ENCODE results near the gene CELF2. TPM values are rescaled to one million over a fixed set of nuclear protein-coding genes. Genes with fewer than 3 reads are reported as not detected.

Gene CELF2
- total and polyA plus RNA-seq, 2 donors from 2014 or later, result 1.7 to 39.2 TPM

GRCh38 chr10:11230498-11231167 lies 213.0 kb downstream of the CELF2 start:
- H3K4me1 ChIP-seq (ENCODE audit: control insufficient read depth in 2 of 3, insufficient read depth in 2 of 3, low read depth in 1 of 3, low read length in 3 of 3), result no peaks in the 10 kb centered on the region
- FAIRE-seq (no peak), DNase-seq (no peak)
- H3K9ac ChIP-seq (ENCODE audit: low read length in 3 of 3), result no peak overlapping the region
- no peak overlapping the region for H3K4me3 ChIP-seq (ENCODE audit: low read length in 3 of 3)
- no peak overlapping the region for H3K27ac ChIP-seq (ENCODE audit: low read depth in 2 of 2, low read length in 2 of 2)
- intact Hi-C loops (cut with DNase I), result no loop called here
- H3K36me3 ChIP-seq (ENCODE audit: control insufficient read depth in 2 of 3, insufficient read depth in 3 of 3, low read length in 3 of 3), result no peaks in the 10 kb centered on the region
- no peaks in the 10 kb centered on the region for H3K9me3 ChIP-seq (ENCODE audit: control insufficient read depth in 2 of 3, insufficient read depth in 1 of 3, low read length in 3 of 3)
- no peak for TF ChIP-seq CTCF (IDR thresholded peaks at IDR 0.05; ENCODE audit: borderline replicate concordance, extremely low read depth, insufficient read depth)
- no peaks in the 10 kb centered on the region for H3K27me3 ChIP-seq (ENCODE audit: control insufficient read depth, insufficient read depth, low read length)

- FAIRE-seq (no peak), DNase-seq (no peak)
- H3K9ac ChIP-seq (ENCODE audit: low read length in 3 of 3), result no peak overlapping the region
- intact Hi-C loops (cut with DNase I), result no loop called here
- no peak overlapping the region for H3K4me3 ChIP-seq (ENCODE audit: low read length in 3 of 3)
- H3K4me1 ChIP-seq (ENCODE audit: control insufficient read depth in 2 of 3, insufficient read depth in 2 of 3, low read depth in 1 of 3, low read length in 3 of 3), result no peaks in the 10 kb centered on the region
- TF ChIP-seq CTCF (IDR thresholded peaks at IDR 0.05; ENCODE audit: borderline replicate concordance, extremely low read depth, insufficient read depth), result no peak
- no peaks in the 10 kb centered on the region for H3K36me3 ChIP-seq (ENCODE audit: control insufficient read depth in 2 of 3, insufficient read depth in 3 of 3, low read length in 3 of 3)
- no peaks in the 10 kb centered on the region for H3K27me3 ChIP-seq (ENCODE audit: control insufficient read depth, insufficient read depth, low read length)
- H3K9me3 ChIP-seq (ENCODE audit: control insufficient read depth in 2 of 3, insufficient read depth in 1 of 3, low read length in 3 of 3), result no peaks in the 10 kb centered on the region
- H3K27ac ChIP-seq (ENCODE audit: low read depth in 2 of 2, low read length in 2 of 2), result no peak overlapping the region
Measured at GRCh38 chr10:11231285-11231684, 213.6 kb downstream of the CELF2 start.

- no peak for TF ChIP-seq CTCF (IDR thresholded peaks at IDR 0.05; ENCODE audit: borderline replicate concordance, extremely low read depth, insufficient read depth)
- no peak for FAIRE-seq
- Histone ChIP-seq H3K4me1 (ENCODE audit: control insufficient read depth in 2 of 3, insufficient read depth in 2 of 3, low read depth in 1 of 3, low read length in 3 of 3) (no peaks in the 10 kb centered on the region), H3K9ac (ENCODE audit: low read length in 3 of 3) (no peak overlapping the region), H3K27me3 (ENCODE audit: control insufficient read depth, insufficient read depth, low read length) (no peaks in the 10 kb centered on the region), H3K36me3 (ENCODE audit: control insufficient read depth in 2 of 3, insufficient read depth in 3 of 3, low read length in 3 of 3) (no peaks in the 10 kb centered on the region), H3K27ac (ENCODE audit: low read depth in 2 of 2, low read length in 2 of 2) (no peak overlapping the region), H3K9me3 (ENCODE audit: control insufficient read depth in 2 of 3, insufficient read depth in 1 of 3, low read length in 3 of 3) (no peaks in the 10 kb centered on the region), H3K4me3 (ENCODE audit: low read length in 3 of 3) (no peak overlapping the region)
- intact Hi-C loops (cut with DNase I), result no loop called here
- no peak for DNase-seq
Measured at GRCh38 chr10:11232222-11232961, 214.7 kb downstream of the CELF2 start.

Data from kidney (tissue), 14 donors.